GM19043 (cell line): Measurements from ENCODE around the gene SLC30A2.

ENCODE experiments used
- ATAC-seq: cut with Tn5 transposase; IDR thresholded peaks from one replicate; pipeline ENCODE4 v1.9.1; 2021; ENCODE audit warnings: low read depth; ENCODE audit not compliant: unreplicated experiment

SLC30A2 gene

DNA sequence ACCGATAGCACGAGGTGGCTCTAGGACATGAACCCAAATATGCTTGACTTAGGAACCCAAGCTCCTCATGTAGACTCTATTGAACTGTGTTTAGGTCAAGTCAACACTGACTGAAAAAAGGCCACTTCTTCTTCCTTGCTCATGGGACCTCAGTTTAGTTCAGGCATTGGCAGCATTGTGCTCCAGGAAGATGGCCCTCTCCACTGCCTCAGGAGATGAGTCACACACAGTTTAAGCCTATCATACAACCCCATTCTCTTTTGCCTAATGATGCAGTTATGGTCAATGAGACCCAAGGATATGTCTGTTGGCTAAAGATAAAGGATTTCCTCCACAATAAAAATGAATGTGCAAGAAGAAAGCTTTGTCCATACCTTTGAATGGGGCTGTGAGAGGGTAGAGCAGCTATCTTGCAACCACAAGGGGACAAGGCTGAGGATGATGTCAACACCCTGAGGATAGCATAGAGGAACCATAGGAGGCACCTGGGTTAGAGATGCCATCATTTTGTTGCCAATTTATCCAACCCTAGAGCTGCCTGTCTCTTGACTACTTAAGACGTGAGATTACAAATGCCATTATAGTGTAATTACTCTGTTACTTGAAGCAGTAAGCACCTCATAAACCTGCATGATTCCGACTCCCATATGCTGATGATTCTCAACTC is 24.5 kb upstream of the SLC30A2 start:
- no peak for ATAC-seq

DNA sequence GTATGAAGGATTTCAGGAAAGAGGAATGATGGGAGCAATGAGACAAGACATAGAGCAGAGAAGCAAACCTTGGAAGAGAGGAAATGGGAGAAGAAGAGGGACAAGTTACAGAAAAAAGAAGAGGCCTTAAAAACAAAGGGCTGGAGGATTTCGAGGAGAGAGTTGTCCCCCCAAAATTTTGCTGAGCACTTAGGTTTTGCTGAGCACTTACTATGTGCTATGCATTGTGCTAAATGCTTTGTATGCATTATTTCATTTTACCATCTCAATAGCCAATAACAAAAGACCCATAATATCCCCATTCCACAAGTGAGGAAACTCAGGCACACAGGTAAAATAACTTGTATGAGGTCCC is 24.0 kb upstream of the SLC30A2 start:
- no peak for ATAC-seq

DNA sequence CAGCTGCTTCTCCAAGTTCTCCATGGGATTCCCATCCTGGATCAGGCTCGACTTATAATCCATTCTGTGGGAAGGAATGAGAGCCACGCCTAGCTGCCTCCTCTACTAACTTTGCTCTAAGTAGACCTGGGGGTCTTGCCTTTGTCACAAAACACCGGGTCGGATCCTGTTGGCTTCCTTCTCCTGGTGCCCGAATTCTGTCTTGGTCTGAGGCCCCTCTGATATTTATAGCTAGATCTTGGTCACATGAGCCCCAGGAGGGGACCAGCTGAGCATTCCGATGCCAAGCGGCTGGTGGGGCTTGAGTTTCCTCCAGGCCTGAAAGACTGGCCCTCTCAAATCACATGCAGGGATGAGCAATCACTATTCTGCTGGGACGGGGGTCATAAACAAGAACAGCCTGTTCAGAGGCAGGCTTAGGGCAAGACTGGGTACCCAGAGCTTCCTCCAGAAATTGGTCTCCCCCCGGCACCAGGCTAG is 21.6 kb upstream of the SLC30A2 start, which contains the start of gene TRIM63:
Gene TRIM63 (minus strand): TSS at position 199 of the 480 bp plus-strand sequence. CDS start 136 bp downstream, at position 63.
- no peak for ATAC-seq

DNA sequence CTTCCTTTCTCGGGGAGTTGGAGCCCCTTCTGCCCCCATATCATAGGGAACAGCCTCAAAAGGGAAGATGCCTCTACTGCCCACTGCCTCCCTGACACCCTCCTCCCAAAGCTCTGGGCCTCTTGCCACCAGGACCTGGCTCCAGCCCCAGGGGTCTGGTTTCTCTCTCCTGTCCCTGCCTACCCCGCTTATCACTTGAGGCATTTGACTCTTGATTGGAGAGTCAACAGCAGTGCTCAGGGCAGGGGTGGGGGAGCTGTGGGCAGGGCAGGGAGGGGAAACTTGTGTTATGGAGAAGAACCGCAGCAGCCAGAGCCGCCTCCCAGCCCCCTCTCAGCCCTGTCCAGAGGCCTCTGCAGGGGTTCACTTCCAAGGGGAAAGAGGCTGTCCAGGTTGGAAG is 20.9 kb upstream of the SLC30A2 start:
- no peak for ATAC-seq

DNA sequence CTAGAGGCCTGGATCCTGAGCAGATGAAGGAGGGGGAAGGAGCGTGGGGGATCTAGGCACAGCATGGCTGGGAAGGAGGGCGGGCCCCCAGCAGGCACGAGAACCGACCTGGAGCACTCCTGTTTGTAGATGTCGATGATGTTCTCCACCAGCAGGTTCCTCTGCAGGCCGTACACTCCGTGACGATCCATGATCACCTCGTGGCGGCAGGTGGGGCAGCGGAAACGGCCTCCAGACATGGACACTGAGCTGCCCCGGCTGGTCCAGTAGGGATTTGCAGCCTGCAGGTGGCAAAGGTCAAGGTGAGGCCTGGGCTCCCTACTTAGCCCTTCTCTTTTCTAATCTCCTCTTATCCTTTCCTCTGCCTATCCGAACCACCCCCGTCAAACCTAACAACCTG is 20.2 kb upstream of the SLC30A2 start:
- no peak for ATAC-seq

DNA sequence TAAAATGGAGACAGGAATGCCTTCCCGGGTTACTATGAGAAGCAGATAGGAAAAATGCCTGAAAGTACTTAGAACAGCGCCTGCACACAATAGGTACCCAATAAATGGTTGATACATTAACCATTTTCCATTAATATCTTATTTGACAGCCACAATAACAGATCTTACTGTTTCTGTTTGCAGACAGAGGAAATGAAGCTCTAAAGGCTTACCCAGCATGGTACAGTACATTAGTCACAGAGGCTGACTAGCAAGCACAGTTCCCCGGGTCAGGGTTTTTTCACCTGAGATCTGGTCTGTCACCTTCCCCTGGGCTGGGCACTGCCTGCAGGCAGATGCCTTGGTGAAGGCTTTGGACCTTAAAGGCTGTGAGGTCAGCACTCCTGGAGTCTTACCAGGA is 18.6 kb upstream of the SLC30A2 start:
- ATAC-seq: no peak

DNA sequence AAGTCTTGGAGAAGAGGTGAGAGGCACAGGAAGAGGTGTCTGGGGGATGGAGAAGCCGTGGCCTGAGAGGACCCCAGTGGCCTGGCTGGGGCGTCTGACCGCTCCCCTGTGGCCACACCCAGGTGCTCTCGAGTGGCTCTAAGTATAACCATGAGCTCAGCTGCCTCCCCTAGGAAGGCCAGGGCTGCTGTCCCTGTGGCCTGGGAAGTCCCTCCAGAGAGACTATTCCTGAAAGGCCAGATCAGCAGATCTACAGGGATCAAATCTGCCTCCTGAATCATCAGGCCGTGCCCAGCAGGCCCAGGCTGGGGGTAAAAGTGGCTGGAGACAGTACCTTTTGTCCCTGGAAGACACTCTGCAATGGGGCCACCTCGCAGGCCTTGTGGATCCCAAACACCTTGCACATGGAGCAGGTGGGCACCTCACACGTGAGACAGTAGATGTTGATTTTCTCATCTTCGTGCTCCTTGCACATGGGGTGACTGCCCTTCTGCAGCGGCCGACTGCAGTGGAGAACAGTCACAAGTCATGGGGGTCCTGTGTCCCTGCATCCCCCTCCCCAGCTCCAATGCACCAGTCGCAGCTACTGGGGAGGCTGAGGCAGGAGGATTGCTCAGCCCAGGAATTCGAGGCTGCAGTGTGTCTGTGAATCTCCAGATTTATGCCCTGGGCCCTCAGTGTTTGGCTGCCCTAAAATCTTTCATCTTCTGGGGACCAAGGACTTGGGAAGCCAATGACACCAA is 15.1 kb upstream of the SLC30A2 start:
- ATAC-seq: no peak

DNA sequence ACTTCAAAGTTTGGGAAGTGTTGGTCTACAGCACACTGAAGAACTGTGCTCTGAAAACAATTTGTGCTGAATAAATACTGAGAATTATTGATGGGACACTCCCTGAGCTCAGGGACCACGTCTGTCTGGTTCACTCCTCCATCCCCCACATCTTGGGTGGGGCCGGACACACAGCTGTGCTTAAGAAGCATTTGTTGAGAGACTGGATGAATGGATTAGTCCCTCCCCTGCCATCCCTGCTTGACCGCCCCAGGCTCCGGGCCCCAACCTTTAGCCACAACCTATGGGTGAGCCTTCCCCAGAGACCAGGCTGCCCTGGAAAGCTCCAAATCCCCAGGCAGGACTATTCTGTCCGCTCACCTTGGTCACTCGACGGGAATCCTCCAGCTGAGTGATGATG is 14.0 kb upstream of the SLC30A2 start:
- no peak for ATAC-seq

DNA sequence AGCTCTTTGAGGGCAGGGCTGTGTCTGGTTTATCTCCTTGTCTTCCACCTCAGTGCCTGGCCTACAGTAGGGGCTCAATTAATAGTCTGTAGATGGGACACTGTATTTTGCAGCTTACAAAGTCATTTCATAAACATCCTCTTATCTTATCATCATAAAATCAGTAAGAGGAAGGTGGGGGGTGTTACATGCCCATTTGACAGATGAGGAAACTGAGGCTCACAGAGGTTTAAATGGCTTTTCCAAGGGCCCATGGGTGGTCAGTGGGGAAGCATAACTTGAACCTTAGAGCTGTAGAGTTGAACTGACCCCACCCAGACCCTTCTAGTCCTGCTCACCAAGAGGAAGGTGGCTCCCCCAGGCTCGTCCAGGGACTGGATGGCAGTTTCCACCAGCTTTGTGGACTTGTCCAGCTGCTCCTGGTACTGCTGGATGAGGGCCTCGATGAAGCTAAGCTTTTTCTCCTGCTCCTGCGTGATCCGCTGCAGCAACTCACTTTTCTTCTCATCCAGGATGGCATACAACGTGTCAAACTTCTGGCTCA is 12.2 kb upstream of the SLC30A2 start:
- ATAC-seq: no peak

DNA sequence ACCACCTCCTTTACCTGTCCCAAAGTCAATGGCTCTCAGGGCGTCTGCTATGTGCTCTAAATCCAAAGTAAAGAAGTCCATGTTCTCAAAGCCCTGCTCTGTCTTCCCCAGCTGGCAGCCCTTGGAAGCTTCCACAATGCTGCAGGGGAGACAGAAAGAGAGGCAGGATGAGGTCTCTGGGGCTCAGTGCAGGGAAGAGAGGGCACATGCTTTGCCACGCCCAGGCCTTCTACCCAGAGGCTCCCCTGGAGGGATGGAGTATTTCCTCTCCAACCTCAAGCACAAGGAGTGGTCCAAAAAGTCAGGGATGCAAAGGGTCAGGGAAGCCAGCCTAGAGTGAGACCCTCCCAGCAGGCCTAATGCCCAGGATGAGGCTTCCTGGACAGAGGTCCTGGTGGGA is 11.3 kb upstream of the SLC30A2 start:
- ATAC-seq: no peak

DNA sequence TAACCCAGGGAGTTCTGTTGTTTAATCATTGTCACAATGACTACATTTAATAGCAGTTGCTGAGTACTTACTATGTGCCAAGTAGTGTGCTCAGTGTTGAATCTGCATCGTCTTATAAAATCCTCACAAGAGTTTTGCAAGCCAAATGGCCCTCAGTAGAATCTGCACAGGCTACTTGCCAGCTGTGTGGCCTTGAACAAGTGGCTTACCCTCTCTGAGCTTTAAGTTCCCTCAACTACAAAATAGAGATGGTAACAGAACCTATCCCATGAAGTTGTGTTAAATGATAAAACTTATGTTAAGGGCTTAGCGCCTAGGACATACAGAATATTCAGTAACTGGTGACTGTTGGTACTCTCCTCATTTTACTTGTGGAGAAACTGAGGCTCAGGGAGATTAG is 9.1 kb upstream of the SLC30A2 start:
- ATAC-seq: no peak

DNA sequence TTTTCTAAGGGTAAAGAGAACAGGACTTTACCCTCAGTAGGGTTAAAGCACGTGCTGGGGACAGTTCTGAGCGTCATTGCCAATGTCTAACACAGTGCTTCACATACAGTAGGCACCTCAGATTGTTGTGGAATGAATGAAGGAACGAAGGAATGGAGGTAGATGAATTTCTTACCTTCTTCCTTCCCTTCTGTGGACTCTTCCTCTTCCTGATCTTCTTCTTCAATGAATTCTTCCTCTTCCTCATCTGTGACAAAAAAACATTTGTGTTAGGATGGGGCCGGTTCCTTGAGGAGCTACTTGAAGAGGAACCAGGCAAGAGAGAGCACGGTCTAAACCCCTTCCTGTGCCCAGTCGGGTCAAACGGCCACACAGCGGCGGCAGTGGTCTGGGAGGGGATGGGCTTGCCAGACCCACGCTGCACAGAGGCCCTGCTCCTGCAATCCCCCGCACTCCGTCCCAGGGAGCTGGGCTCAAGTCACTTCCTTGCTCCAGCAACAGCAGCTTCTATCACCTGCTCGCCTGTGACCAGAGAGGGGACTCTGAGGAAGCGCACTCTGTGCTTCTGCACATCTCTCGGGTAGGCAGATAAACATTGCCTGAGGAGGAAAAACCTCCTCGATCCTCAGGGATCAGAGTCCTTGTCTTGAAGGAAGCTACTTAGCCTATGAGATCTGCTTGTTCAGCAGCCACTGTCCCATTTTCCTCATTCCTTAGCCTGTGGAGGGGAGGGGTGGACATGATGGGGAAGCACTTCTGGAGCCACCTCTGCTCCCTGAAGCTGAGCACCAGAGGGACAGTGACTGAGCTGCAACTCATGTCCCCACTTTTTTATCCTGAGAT is 8.0 kb upstream of the SLC30A2 start:
- no peak for ATAC-seq

DNA sequence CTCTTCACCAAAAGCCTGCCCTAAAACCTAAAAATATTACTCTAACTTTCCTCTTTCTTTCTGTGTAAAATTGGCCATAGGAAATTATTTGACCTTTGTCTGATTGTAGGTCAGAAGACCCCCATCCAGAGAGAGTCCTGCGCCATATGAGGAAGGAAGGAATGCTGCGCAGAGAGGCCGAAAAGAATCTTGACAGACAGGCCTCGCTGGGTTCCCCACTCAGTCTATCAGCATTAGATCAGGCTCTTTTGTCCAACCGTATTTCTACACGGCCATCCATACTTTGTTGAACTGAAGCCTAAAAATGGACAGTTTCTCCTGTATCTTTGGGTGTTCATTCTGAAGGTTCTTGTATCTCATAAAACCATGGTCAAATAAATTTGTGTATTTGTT is 4.3 kb upstream of the SLC30A2 start:
- no peak for ATAC-seq

DNA sequence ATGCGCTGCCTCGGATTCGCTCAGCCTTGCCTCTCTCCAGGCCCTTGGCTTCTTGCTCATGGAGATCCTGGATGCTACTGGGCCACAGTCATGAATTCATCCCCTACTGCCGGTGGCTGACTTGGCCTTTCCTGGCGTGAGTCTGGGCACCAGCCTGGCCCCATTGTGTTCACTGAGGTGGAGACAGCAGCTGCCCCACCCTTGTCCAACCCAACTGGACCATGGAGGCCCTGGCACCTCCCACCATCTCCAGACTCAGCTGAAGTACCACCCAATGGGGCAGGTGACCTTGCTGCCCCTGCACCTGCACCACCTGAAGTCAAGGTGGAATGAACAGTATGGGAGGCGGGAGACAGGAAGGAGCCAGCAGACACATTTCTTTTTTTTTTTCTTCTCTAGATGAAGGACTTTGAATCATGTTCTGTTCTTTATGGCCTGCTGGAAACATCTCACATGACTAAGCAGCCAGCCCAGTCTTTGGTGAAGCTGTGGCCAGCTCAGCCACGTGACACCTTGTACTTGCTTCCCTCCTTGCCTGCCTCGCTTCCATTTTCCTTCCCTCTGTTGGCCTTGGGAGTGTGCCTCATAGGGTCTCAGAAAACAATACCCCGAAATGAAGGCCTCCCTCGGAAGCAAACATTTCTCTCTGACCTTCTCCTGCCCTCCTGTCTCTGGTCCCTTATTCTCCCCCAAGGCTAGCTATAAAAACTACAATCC is 3.8 kb upstream of the SLC30A2 start:
- no peak for ATAC-seq

DNA sequence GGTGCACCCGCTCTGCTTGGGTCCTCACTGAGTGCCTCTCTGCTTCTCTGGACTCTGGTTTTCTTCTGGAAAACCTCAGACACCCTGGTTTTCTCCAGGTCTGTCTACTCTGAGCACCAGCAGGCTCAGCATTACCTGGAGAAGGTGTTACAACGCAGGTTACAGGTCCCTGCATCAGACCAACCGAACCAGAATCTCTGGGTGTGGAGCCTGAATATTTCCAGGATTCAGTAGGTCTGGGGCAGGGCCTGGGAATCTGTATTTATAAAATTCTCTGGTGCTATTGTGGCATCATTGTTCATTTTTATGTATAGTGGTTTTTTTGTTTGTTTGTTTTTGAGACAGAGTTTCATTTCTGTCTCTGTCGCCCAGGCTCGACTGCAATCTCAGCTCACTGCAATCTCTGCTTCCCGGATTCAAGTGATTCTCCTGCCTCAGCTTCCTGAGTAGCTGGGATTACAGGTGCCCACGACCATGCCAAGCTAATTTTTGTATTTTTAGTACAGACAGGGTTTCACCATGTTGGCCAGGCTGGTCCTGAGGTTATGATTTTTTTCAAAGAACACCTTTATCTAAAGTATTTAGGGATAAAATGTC is 1.5 kb upstream of the SLC30A2 start:
- no peak for ATAC-seq

DNA sequence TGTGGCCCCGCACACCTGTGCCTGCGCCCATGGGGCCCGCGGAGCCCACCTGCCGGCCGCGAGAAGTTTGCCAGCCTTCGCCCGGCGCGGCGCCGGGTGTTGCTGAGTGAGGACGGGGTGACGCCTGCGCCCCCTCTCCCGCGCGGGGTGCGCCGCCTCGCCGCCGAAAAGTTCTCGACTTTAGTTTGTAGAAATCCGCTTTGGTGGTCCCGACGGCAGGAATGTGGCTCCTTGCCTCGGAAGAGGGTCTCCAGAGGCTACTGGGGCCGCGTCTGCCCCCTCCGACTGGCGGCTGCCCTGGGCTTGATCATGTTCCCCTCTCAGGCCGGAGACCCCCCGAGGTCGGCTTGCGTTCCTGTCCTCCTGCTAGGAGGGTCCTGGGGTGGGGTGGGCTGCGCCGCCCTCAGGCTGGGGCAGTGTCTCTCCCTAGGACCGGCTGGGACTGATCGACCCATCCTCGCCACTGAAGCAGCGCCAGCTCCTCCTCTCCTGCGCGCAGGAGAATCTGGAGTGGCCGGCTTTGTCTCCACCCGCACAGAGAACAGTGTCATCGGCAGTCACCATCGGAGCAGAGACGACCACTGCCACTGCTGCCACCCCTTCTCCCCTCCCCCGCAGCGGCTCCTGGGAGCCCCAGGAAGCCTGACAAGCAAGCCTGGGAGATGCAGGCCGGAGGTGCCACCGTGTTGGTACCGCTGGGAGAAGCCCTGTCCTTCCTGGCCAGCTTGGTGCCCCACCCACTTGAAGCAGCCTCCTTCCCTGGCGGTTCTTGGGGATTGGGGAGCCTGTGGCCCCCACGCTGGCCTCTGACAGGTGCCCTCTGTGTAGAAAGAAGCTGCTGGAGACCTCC is 553 bp upstream of the SLC30A2 start:
- no peak for ATAC-seq

DNA sequence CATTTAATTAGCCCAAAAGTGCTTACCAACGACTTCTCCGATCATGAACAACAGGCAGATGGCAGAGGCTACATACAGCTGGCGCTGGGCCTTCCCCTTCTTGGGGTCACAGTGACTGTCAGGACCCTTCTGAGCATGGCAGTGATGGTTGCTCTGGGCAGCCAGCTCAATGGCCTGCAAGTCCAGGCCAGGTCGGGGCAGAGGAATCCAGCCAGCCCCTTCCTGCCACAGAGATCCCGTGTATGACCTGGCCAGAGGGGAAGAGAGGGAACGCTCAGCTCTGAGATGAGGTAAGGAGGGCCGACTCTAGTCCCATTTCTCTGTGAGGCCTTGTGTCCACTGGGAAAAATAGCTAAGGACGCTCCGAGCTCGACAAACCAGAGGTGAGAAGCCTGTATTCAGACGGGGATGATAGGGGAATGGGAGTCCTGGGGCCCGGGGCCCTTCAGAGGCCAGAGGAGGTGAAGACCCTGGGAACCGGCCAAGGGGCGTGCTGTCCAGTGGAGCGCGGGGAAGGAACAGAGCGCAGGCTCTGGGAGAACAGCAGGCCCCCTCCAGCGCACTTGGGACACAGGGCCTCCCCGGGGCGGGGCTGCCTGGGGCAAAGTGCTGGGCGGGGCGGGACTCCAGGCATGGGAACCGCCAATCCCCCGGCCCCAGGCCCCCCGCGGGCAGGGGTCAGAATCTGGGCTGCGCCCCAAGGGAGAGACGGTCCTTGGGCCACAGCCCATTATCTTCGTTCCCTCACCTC is 772 bp downstream of the SLC30A2 start:
- no peak for ATAC-seq

DNA sequence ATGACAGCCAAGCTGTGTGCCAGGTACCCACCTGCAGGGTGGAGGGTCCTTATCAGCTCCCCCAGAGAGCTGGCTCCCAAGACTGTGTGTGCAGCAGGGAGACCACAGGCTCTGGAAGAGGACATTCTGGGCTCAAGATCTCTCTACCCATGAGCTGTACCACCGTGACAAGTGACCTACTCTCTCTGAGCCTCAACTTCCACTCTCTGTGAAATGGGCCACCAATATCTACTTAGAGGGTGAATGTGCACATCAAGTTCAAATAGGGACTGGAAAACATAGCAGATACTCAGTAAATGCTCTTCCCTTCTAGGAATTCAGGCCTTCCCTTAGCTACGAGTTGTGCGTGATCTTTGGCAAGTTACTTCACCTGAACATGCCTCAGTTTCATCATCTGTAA is 1.5 kb downstream of the SLC30A2 start:
- no peak for ATAC-seq
